Stimulated activated CD4-positive, alpha-beta T cell treated with anti-CD3 and anti-CD28 coated beads, TNF-alpha, amount 100 ng/mL, for 1 hour (primary cell): ENCODE results near the gene SLC4A1.
"Not testable (repeated sequence)": the region's sequence is repeated elsewhere in the genome, so short reads cannot be mapped to it uniquely, and the experiment has no call there.

ENCODE experiments used
- DNase-seq, 3 donors: peaks; one replicate each; pipeline ENCODE4 v3.0.0-alpha.2; 2020; ENCODE audit warnings: low read depth in 3 of 3, low spot score in 1 of 3

Gene SLC4A1

GRCh38 chr17:44257815-44258760 is 9.8 kb downstream of the SLC4A1 start:
- no peak for DNase-seq

- no peak for DNase-seq
Observed at GRCh38 chr17:44256671-44257070, 11.3 kb downstream of the SLC4A1 start.

GRCh38 chr17:44255915-44256314 is 12.0 kb downstream of the SLC4A1 start:
- no peak for DNase-seq

GRCh38 chr17:44254361-44255095 is 13.4 kb downstream of the SLC4A1 start:
- no peak for DNase-seq

- DNase-seq: no peak
Observed at GRCh38 chr17:44253006-44253405, 14.9 kb downstream of the SLC4A1 start.

- no peak for DNase-seq
Observed at GRCh38 chr17:44251062-44251461, 16.9 kb downstream of the SLC4A1 start.

GRCh38 chr17:44249501-44250246 is 18.3 kb downstream of the SLC4A1 start:
- no peak for DNase-seq

- no peak for DNase-seq
Observed at GRCh38 chr17:44247876-44248736, 19.8 kb downstream of the SLC4A1 start.

GRCh38 chr17:44247440-44247841 is 20.5 kb downstream of the SLC4A1 start:
- DNase-seq: no peak

- DNase-seq: no peak
Observed at GRCh38 chr17:44241106-44241624, 26.8 kb downstream of the SLC4A1 start.

- DNase-seq: not testable (repeated sequence)
Observed at GRCh38 chr17:44237886-44238285, 30.0 kb downstream of the SLC4A1 start.

GRCh38 chr17:44236444-44236991 is 31.4 kb downstream of the SLC4A1 start:
- no peak for DNase-seq

- DNase-seq: no peak
Observed at GRCh38 chr17:44235583-44235936, 32.4 kb downstream of the SLC4A1 start.

- DNase-seq: no peak
Observed at GRCh38 chr17:44233582-44233981, 34.4 kb downstream of the SLC4A1 start.

- DNase-seq: no peak
Observed at GRCh38 chr17:44232061-44232460, 35.9 kb downstream of the SLC4A1 start.

- no peak for DNase-seq
Observed at GRCh38 chr17:44230140-44230539, 37.8 kb downstream of the SLC4A1 start.

- no peak for DNase-seq
Observed at GRCh38 chr17:44229090-44229489, 38.8 kb downstream of the SLC4A1 start.

- no peak for DNase-seq
Observed at GRCh38 chr17:44223541-44224071, 44.3 kb downstream of the SLC4A1 start.

- no peak for DNase-seq
Observed at GRCh38 chr17:44222112-44222869, 45.6 kb downstream of the SLC4A1 start.
